Esophagus muscularis mucosa (tissue), 3 donors: Measurements from ENCODE around the gene DYNLT2.
A peak's percentile ranks its signal among the peaks of the same experiment; 100 is the strongest.

ENCODE experiments used
- POLR2A ChIP-seq: fragments of 450-650 bp; IDR thresholded peaks from one replicate; pipeline ENCODE4 v1.6.1; 2017; ENCODE audit warnings: antibody characterized with exemption, moderate library complexity, mild to moderate bottlenecking, low read depth
- POLR2AphosphoS5 ChIP-seq, 2 donors: sonication (generic); formaldehyde crosslinking; IDR thresholded peaks; one replicate each; pipeline ENCODE4 v1.6.1; 2017; ENCODE audit warnings: antibody characterized with exemption in 2 of 2
- TF ChIP-seq, protein P1 (sequence below), 3 experiments: fragments of 200-600 bp in 2 of 3; fragments of 450-650 bp in 1 of 3; sonication (generic) in 2 of 3; IDR thresholded peaks; one replicate each; pipeline ENCODE4 v1.5.1; 2017 to 2019; ENCODE audit warnings: antibody characterized with exemption in 3 of 3, mild to moderate bottlenecking in 2 of 3, moderate library complexity in 1 of 3

DNA sequence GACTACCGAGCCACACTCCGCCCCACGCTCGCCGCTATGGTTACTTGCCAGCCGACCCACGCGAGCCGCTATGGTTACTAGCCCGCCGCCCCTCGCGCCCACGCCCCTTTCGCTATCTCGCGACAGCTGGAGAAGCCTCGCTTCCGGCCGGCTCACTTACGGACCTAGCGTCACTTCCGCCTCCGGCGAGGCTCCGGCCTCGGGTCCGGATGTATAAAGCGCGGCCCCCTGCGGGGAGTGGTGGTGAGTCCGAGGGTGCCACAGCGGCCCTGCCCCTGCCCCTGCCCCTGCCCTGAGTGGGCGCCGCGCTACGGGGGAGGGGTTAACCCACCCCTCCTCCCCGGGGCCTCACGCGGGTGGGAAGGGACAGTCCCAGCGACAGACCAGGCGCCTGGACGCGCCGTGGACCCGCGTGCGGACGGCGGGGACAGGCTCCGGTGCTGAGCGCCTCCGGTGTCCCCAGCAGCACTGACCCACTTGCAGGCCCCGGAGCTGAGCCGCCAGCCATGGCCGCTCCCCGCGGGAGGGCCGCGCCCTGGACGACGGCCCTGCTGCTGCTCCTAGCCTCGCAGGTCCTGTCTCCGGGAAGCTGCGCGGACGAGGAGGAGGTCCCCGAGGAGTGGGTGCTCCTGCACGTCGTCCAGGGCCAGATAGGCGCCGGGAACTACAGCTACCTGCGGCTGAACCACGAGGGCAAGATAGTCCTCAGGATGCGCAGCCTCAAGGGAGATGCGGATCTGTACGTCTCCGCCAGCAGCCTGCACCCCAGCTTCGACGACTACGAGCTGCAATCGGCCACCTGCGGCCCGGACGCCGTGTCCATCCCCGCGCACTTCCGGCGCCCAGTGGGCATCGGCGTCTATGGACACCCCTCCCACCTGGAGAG lies 49.2 kb downstream of the DYNLT2 start, which contains the start of the genes C6orf120 and WDR27:
- TF ChIP-seq, protein P1, sequence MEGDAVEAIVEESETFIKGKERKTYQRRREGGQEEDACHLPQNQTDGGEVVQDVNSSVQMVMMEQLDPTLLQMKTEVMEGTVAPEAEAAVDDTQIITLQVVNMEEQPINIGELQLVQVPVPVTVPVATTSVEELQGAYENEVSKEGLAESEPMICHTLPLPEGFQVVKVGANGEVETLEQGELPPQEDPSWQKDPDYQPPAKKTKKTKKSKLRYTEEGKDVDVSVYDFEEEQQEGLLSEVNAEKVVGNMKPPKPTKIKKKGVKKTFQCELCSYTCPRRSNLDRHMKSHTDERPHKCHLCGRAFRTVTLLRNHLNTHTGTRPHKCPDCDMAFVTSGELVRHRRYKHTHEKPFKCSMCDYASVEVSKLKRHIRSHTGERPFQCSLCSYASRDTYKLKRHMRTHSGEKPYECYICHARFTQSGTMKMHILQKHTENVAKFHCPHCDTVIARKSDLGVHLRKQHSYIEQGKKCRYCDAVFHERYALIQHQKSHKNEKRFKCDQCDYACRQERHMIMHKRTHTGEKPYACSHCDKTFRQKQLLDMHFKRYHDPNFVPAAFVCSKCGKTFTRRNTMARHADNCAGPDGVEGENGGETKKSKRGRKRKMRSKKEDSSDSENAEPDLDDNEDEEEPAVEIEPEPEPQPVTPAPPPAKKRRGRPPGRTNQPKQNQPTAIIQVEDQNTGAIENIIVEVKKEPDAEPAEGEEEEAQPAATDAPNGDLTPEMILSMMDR (IDR thresholded peaks at IDR 0.05), result peak in 1 of 3 experiments; percentile 15
- TF ChIP-seq POLR2A (peak; percentile 82), POLR2AphosphoS5 (IDR thresholded peaks at IDR 0.05) (peak; percentile 98 to 99)
